PC-3 (cell line): ENCODE data around the gene LRIT1. TPM values are rescaled to one million over a fixed set of nuclear protein-coding genes. Genes with fewer than 3 reads are reported as not detected.
"Not testable (repeated sequence)": the region's sequence is repeated elsewhere in the genome, so short reads cannot be mapped to it uniquely, and the experiment has no call there.

Experiments
- ATAC-seq: fragments of 200-7000 bp; cut with Tn5 transposase; 2 replicates; pipeline ENCODE4 v1.9.1; 2020; ENCODE audit warnings: mild to moderate bottlenecking, moderate library complexity
- BruUV-seq: library from RNA; stranded (reverse); fragments of 400-500 nt; replicated peaks from 2 replicates; lab custom pipeline; 2021; lab: Mats Ljungman, UMichigan
- CTCF ChIA-PET: fragments of 300-600 bp; sonication (Branson Sonifier 250); formaldehyde crosslinking; loops from one replicate; lab custom pipeline; 2022; ENCODE audit warnings: antibody characterized with exemption; lab: Charles Lee
- POLR2A ChIA-PET: fragments of 300-600 bp; sonication (Branson Sonifier 250); formaldehyde crosslinking; loops from one replicate; lab custom pipeline; 2022; ENCODE audit warnings: antibody characterized with exemption; ENCODE audit not compliant: unreplicated experiment; lab: Charles Lee
- DNase-seq: peaks from one replicate; pipeline ENCODE4 v3.0.0-alpha.2; 2015
- H2AFZ ChIP-seq: fragments of 300-600 bp; sonication (generic); 2 replicates; pipeline ENCODE4 v1.6.0; 2016; ENCODE audit warnings: antibody characterized with exemption, low read length
- H3F3A ChIP-seq: fragments of 300-600 bp; sonication (generic); one replicate; pipeline ENCODE4 v1.6.0; 2017; ENCODE audit warnings: antibody characterized with exemption, low read length, control low read depth, mild to moderate bottlenecking; ENCODE audit not compliant: unreplicated experiment
- H3K27ac ChIP-seq: fragments of 300-600 bp; sonication (generic); 2 replicates; pipeline ENCODE4 v1.5.1; 2016; ENCODE audit warnings: mild to moderate bottlenecking, low read length
- H3K27me3 ChIP-seq: fragments of 300-600 bp; sonication (generic); 2 replicates; pipeline ENCODE4 v1.6.1; 2016; ENCODE audit warnings: low read length, mixed read lengths
- H3K36me3 ChIP-seq: fragments of 300-600 bp; sonication (generic); 2 replicates; pipeline ENCODE4 v1.6.1; 2016; ENCODE audit warnings: low read depth, mixed run types, low read length, mixed read lengths
- H3K4me1 ChIP-seq: fragments of 300-600 bp; sonication (generic); 2 replicates; pipeline ENCODE4 v1.5.1; 2016; ENCODE audit warnings: low read length; ENCODE audit not compliant: insufficient read depth
- H3K4me2 ChIP-seq: fragments of 300-600 bp; sonication (generic); 2 replicates; pipeline ENCODE4 v1.6.0; 2016; ENCODE audit warnings: low read length
- H3K4me3 ChIP-seq: fragments of 300-600 bp; sonication (generic); 2 replicates; pipeline ENCODE4 v1.5.1; 2016; ENCODE audit warnings: mild to moderate bottlenecking, low read length, mixed read lengths
- H3K79me2 ChIP-seq: fragments of 300-600 bp; sonication (generic); 2 replicates; pipeline ENCODE4 v1.6.1; 2017; ENCODE audit warnings: low read length, mixed read lengths
- H3K9ac ChIP-seq: fragments of 300-600 bp; sonication (generic); 2 replicates; pipeline ENCODE4 v1.6.0; 2016; ENCODE audit warnings: mild to moderate bottlenecking, low read length
- H3K9me2 ChIP-seq: fragments of 300-600 bp; sonication (generic); replicated peaks from 2 replicates; pipeline ENCODE4 v1.6.1; 2016; ENCODE audit warnings: mixed run types, low read length, mixed read lengths
- H3K9me3 ChIP-seq: fragments of 300-600 bp; sonication (generic); 2 replicates; pipeline ENCODE4 v1.6.1; 2016; ENCODE audit warnings: low read length, mixed read lengths
- H4K20me1 ChIP-seq: fragments of 300-600 bp; sonication (generic); 2 replicates; pipeline ENCODE4 v1.6.1; 2016; ENCODE audit warnings: low read length, mixed read lengths
- EZH2 ChIP-seq: fragments of 300-600 bp; sonication (generic); IDR thresholded peaks from one replicate; pipeline ENCODE4 v1.6.1; 2017; ENCODE audit warnings: antibody characterized with exemption, mild to moderate bottlenecking, low read length; ENCODE audit not compliant: unreplicated experiment
- EZH2phosphoT487 ChIP-seq: fragments of 300-600 bp; sonication (generic); IDR thresholded peaks from 2 replicates; pipeline ENCODE4 v1.6.1; 2018; ENCODE audit warnings: mild to moderate bottlenecking, antibody characterized with exemption, low read length, borderline replicate concordance
- intact Hi-C: fragments of 100-400 bp; cut with micrococcal nuclease; formaldehyde crosslinking; loops from 2 replicates; pipeline ENCODE4 v1.9.0; 2023
- total RNA-seq: library from RNA; depleted of rRNA; stranded (reverse); fragments of >200 nt; gene quantifications from 2 replicates; pipeline ENCODE4 v1.2.3, GENCODE V29; 2014
- TF ChIP-seq, protein P1 (sequence below): fragments of 300-600 bp; sonication (generic); conservative IDR thresholded peaks from 2 replicates; pipeline ENCODE4 v1.5.1; 2017; ENCODE audit warnings: antibody characterized with exemption, low read depth, mild to moderate bottlenecking, low read length

The LRIT1 gene
- total RNA-seq, 1 experiment from 2014 or later, result not detected

DNA sequence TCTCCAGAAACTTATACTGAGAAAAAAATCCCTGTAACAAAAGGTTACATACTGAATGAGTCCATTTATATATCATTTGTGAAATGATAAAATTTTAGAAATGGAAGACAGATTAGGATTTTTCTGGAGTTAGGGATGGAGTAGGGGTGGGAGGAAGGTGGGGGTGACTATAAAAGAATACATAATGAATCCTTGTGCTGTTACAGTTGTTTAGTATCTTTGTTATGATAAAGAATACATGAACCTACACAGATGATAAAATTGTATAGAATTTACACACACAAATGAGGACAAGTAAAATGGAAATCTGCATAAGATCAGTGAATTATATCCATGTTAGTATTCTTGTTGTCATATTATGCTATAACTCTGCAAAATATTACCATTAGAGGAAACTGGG, 45.3 kb upstream of the LRIT1 start:
- no TSS peak for BruUV-seq
- intact Hi-C loops, result no loop called here
- no peaks in the 10 kb centered on the region for H3K9me3 ChIP-seq
- no peak overlapping the region for H3K9ac ChIP-seq
- H2AFZ ChIP-seq, result no peak overlapping the region
- no peaks in the 10 kb centered on the region for H3K79me2 ChIP-seq
- no peak overlapping the region for H3K4me3 ChIP-seq
- DNase-seq, result no peak
- H3K9me2 ChIP-seq, result no peaks in the 10 kb centered on the region
- peaks cover 5% of the 10 kb centered on the region; the same call in 1 of the 2 replicates for H3K27me3 ChIP-seq
- H3K27ac ChIP-seq, result no peak overlapping the region
- ATAC-seq, result no peak
- TF ChIP-seq, protein P1, sequence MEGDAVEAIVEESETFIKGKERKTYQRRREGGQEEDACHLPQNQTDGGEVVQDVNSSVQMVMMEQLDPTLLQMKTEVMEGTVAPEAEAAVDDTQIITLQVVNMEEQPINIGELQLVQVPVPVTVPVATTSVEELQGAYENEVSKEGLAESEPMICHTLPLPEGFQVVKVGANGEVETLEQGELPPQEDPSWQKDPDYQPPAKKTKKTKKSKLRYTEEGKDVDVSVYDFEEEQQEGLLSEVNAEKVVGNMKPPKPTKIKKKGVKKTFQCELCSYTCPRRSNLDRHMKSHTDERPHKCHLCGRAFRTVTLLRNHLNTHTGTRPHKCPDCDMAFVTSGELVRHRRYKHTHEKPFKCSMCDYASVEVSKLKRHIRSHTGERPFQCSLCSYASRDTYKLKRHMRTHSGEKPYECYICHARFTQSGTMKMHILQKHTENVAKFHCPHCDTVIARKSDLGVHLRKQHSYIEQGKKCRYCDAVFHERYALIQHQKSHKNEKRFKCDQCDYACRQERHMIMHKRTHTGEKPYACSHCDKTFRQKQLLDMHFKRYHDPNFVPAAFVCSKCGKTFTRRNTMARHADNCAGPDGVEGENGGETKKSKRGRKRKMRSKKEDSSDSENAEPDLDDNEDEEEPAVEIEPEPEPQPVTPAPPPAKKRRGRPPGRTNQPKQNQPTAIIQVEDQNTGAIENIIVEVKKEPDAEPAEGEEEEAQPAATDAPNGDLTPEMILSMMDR, result no peak
- TF ChIP-seq EZH2phosphoT487 (no peak), EZH2 (no peak)
- POLR2A ChIA-PET, result no interaction called here
- no peaks in the 10 kb centered on the region for H4K20me1 ChIP-seq
- no peaks in the 10 kb centered on the region for H3K36me3 ChIP-seq
- no peaks in the 10 kb centered on the region for H3K4me1 ChIP-seq
- CTCF ChIA-PET, result no interaction called here
- H3K4me2 ChIP-seq, result no peak overlapping the region
- H3F3A ChIP-seq, result no peaks in the 10 kb centered on the region

DNA sequence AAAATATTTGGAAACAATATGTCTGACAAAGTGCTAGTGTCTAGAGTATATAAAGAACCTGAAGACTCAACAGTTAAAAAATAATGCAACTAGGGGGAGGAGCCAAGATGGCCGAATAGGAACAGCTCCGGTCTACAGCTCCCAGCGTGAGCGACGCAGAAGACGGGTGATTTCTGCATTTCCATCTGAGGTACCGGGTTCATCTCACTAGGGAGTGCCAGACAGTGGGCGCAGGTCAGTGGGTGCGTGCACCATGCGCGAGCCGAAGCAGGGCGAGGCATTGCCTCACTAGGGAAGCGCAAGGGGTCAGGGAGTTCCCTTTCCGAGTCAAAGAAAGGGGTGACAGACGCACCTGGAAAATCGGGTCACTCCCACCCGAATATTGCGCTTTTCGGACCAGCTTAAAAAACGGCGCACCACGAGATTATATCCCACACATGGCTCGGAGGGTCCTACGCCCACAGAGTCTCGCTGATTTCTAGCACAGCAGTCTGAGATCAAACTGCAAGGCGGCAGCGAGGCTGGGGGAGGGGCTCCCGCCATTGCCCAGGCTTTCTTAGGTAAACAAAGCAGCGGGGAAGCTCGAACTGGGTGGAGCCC, 38.6 kb upstream of the LRIT1 start:
- H3K9ac ChIP-seq, H3F3A ChIP-seq, H3K27ac ChIP-seq, H3K4me1 ChIP-seq, BruUV-seq, ATAC-seq, H3K9me2 ChIP-seq, CTCF ChIA-PET, intact Hi-C loops, H3K36me3 ChIP-seq, H3K9me3 ChIP-seq, H3K79me2 ChIP-seq, POLR2A ChIA-PET, H2AFZ ChIP-seq, H3K4me2 ChIP-seq, H3K4me3 ChIP-seq, DNase-seq, H4K20me1 ChIP-seq: not testable (repeated sequence)
- peaks cover 14% of the 10 kb centered on the region; the same call in 1 of the 2 replicates for H3K27me3 ChIP-seq

DNA sequence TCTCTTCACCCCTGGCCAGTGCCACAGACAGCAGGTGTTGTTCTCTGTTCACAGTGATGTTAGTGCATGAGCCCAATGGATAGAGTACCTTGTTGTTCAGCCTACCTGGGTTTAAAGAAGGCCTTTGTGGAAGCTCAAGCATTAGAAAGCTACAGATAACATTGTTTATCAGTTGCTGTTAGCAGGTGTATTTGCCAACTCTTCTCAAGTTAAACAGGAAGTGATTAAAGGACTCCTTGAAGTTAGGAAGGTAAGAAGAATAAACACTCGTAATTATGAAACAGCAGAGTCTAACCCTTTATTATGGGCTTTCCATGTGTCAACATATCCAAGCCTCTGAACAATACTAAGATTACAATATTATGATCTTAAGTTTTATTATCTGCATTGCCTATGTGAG, 29.4 kb upstream of the LRIT1 start:
- POLR2A ChIA-PET, result no interaction called here
- Histone ChIP-seq H2AFZ (no peak overlapping the region), H3K36me3 (no peaks in the 10 kb centered on the region), H3K9me3 (no peaks in the 10 kb centered on the region), H3K27ac (no peak overlapping the region), H3K4me2 (no peak overlapping the region), H3K9me2 (no peaks in the 10 kb centered on the region), H3F3A (no peaks in the 10 kb centered on the region), H3K79me2 (no peaks in the 10 kb centered on the region), H3K9ac (no peak overlapping the region), H3K4me3 (no peak overlapping the region), H3K27me3 (no peaks in the 10 kb centered on the region), H4K20me1 (no peaks in the 10 kb centered on the region), H3K4me1 (peaks cover 13% of the 10 kb centered on the region; the same call in 1 of the 2 replicates)
- intact Hi-C loops, result no loop called here
- TF ChIP-seq EZH2phosphoT487 (no peak), EZH2 (no peak)
- TF ChIP-seq, protein P1, result no peak
- ATAC-seq (peak; percentile 11; the same call in 1 of the 2 replicates), DNase-seq (no peak)
- CTCF ChIA-PET, result no interaction called here
- no TSS peak for BruUV-seq
